Esophagus squamous epithelium (tissue), 4 donors: Measurements from ENCODE around the gene MIEF1.

Source experiments
- CTCF ChIP-seq, 6 experiments: fragments of 450-650 bp in 4 of 6; fragments of 200-600 bp in 2 of 6; sonication (generic) in 2 of 6; IDR thresholded peaks; one replicate each; pipeline ENCODE4 v1.5.1; 2016 to 2019; ENCODE audit warnings: antibody characterized with exemption in 6 of 6, mild to moderate bottlenecking in 4 of 6, moderate library complexity in 4 of 6
- POLR2A ChIP-seq, 4 donors: fragments of 450-650 bp; IDR thresholded peaks; one replicate each; pipeline ENCODE4 v1.6.1; 2017; ENCODE audit warnings: antibody characterized with exemption in 4 of 4, mild to moderate bottlenecking in 4 of 4, moderate library complexity in 3 of 4

- no peak for TF ChIP-seq CTCF (IDR thresholded peaks at IDR 0.05)
- TF ChIP-seq POLR2A (IDR thresholded peaks at IDR 0.05) = no peak
These were observed 20.5 kb upstream of the MIEF1 start for GRCh38 chr22:39481595-39481994.
